ENCODE results near the gene TENT4A. TPM values are rescaled to one million over a fixed set of nuclear protein-coding genes. Genes with fewer than 3 reads are reported as not detected.

The TENT4A gene
- total RNA-seq, 1 donor from 2014 or later = 21.7 TPM

DNA sequence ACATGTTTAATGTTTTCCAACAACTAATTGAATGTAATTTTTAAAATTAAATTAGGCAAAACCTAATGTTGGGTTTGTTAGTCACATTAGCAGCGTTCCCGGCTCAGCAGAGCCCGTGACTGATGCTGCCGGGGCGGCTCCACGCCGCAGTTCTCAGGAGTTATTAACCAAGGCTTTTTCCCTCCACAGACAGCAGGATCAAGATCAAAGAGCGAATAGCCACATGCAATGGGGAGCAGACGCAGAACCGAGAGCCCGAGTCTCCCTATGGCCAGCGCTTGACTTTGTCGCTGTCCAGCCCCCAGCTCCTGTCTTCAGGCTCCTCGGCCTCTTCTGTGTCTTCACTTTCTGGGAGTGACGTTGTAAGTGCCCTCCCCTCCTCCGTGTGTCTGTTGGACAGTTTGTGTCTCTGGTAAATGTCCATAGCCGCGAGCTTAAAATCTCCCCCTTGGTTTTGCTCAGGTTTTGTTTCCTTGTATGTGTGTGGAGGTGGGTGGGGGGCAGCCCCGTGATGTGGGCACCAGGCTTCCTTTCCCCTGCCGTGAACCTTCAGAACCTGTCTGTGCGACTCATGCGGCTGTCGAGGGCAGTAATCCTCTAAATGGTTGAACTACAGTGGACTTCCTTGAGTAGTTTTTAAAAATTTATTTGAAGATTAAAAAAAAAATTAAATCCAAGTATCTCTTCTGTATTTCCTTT is 37.1 kb downstream of the TENT4A start:
- DNase-seq (ENCODE audit: low spot score) = no peak

- no peak for DNase-seq (ENCODE audit: low spot score)
Measured at GRCh38 chr5:6750951-6751685, 37.9 kb downstream of the TENT4A start.

DNA sequence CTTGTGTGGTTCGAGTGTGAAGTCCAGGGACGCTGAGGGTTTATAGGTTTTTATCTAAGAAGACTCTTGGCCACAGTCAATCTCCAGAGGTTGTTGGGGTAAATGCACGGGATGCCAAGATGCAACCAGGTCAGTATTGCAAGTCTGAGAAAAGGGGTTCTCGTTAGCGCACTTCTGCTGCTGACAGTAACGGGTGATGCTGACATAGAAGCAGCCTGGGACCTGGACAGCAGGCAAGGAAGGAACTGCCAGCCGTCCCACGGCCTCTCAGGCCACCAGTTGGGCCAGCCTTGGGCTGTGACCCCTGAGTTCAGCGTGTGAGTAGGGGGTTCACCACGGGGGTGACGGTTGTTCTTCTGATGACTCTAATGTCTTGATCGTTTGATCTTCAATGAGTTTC is 39.0 kb downstream of the TENT4A start:
- no peak for DNase-seq (ENCODE audit: low spot score)

- DNase-seq (ENCODE audit: low spot score) = no peak
Measured at GRCh38 chr5:6752782-6753181, 39.5 kb downstream of the TENT4A start.

- DNase-seq (ENCODE audit: low spot score) = no peak
Measured at GRCh38 chr5:6753851-6754250, 40.6 kb downstream of the TENT4A start.

DNA sequence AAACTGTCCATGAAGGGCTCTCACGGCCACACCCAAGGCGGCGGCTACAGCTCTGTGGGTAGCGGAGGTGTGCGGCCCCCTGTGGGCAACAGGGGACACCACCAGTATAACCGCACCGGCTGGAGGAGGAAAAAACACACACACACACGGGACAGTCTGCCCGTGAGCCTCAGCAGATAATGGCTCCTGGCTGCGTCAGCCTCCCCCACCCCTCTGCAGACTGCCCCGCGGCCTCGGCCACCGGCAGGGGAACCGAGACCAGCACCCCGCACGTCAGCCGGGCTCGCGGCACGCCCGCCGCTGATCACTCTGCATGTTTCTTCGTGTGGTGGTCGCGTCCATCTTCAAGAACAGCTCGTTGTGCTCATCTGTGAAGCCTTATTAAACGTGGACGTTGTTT is 41.5 kb downstream of the TENT4A start:
- DNase-seq (ENCODE audit: low spot score) = no peak

DNA sequence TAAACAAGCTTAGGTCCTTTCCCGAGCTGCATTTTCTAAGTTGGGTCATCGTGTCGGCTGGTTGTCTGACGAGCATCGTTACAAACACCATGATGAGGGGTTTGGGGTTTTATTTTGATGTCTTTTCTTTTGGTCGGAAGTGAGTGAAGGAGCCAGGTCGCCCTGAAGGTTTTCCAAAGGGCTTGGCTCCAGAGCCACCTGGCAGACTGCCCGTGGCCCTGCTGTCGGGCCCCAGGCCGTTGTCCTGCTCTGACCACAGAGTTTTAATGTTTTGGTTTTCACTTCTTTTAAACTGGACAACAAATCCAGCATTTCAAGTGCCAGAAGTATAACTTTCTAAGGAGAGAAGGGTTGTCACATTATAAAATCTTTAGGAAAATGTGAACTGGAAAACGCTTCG is 42.3 kb downstream of the TENT4A start:
- no peak for DNase-seq (ENCODE audit: low spot score)

GRCh38 chr5:6755941-6756340 is 42.7 kb downstream of the TENT4A start:
- no peak for DNase-seq (ENCODE audit: low spot score)

DNA sequence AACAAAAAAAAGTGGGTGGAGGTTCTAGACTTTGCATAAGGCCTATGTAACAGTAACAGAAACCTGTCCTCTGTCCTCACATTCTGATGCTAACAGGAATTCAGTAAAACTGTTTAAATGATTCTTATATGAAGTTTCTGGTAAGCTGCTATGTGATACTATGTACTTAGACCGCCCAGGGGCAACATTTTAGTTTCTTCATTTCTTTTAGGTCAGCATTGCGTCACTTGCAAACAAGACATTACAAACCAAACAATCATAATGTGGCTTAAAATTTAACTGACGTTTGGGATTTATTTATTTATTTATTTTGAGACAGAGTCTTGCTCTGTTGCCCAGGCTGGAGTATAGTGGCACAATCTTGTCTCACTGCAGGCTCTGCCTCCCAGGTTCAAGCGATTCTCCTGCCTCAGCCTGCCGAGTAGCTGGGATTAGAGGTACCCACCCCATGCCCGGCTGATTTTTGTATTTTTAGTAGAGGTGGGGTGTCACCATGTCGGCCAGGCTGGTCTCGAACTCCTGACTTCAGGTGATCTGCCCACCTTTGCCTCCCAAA is 44.3 kb downstream of the TENT4A start:
- DNase-seq (ENCODE audit: low spot score) = no peak

DNA sequence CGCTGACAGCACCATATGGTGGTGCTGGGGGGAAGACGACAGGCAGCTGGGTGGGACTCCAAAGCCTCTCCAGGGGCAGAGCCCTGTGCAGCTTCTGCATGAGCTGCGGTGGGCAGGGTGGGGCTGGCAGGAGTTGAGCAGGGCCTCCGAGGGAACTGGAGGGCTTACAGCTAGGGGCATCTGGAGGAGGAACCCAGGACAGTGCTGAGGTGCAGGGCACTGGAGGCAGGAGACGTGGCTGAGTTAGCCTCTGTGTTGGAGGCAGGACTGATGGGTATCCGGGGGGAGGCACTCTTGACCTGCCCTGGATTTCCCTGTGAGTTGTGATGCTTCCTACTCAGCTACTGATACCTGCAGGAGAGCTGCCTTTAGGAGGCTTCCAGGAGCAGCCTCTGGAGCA is 45.0 kb downstream of the TENT4A start:
- DNase-seq (ENCODE audit: low spot score) = no peak

DNA sequence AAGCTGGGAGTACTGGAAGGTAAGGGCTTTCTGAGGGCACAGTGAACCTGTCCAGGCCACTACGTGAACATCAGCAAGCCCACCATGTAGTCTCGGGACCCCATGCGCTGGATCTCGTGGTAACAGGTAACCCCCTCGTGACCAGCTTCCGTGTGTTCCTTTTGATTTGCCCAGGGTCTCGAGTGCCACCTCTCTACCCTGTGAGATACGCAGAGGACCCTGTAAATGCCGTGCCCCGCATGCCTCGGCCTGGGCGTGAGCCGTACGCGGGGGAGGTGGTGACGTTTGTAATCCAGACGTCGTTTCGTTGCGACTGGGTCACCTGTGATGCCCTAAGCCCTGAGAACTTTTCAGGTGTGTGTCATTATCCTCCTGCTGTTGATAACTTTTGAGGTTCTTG is 45.5 kb downstream of the TENT4A start:
- DNase-seq (ENCODE audit: low spot score) = no peak

DNA sequence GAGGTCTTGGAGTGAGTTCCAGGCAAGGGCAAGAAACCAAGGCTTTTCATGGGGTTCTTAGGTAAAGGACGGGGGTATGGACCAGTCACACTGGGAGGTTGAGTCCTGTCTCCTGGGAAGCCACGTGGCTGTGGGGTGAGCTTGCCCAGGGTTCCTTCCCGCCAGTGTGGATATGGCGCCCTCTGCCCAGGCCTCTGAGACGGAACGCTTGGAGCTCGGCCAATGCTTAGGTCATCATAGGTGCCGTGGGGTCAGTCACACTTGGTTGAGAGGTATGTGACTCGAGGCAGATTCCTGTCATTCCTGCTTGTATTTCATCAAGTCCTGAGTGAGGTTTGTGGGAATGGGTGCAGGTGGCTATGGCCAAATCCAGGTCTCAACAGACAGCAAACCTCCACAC is 46.2 kb downstream of the TENT4A start:
- DNase-seq (ENCODE audit: low spot score) = no peak

GRCh38 chr5:6759983-6760382 is 46.8 kb downstream of the TENT4A start:
- no peak for DNase-seq (ENCODE audit: low spot score)

DNA sequence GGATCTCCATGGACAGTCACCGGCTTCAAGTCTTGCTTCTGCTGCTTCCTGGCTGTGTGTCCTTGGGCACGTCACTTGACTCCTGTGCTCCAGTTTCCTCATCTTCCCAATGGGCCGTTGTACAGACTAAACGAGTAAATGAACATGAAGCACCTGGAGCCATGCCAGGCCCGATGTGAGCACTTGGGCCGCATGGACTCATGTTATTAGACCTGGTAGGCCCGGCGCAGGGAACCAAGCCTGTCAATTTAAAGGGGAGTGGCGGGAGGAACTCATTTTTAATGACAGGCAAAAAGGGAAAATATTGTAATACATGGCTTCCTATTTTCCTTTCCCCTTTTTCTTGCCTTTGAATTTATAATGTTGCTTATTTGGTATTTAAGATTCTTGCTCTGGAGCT is 47.5 kb downstream of the TENT4A start:
- DNase-seq (ENCODE audit: low spot score) = no peak

GRCh38 chr5:6761333-6761732 is 48.1 kb downstream of the TENT4A start:
- no peak for DNase-seq (ENCODE audit: low spot score)

GRCh38 chr5:6762116-6762515 is 48.9 kb downstream of the TENT4A start:
- DNase-seq (ENCODE audit: low spot score) = no peak

DNA sequence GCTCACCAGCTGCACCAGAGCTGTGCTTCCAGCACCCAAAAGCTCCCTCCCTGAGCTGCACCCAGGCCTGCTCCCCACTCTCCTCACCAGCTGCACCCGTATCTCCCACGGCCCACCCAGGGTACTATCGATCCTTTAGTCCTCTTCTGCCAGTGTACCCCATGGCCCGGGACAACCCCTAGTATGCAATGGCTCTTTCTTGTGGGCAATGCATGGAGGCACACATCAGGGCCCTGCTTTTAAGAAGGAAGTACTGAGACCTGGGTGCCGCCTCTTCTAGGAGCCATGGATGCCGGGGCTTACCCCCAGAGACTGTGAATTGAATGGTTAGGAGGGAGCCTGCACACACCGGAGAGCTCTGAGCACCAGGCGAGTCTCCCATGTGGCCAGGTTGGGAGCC is 49.5 kb downstream of the TENT4A start:
- no peak for DNase-seq (ENCODE audit: low spot score)

- DNase-seq (ENCODE audit: low spot score) = no peak
Measured at GRCh38 chr5:6763191-6763590, 50.0 kb downstream of the TENT4A start.

DNA sequence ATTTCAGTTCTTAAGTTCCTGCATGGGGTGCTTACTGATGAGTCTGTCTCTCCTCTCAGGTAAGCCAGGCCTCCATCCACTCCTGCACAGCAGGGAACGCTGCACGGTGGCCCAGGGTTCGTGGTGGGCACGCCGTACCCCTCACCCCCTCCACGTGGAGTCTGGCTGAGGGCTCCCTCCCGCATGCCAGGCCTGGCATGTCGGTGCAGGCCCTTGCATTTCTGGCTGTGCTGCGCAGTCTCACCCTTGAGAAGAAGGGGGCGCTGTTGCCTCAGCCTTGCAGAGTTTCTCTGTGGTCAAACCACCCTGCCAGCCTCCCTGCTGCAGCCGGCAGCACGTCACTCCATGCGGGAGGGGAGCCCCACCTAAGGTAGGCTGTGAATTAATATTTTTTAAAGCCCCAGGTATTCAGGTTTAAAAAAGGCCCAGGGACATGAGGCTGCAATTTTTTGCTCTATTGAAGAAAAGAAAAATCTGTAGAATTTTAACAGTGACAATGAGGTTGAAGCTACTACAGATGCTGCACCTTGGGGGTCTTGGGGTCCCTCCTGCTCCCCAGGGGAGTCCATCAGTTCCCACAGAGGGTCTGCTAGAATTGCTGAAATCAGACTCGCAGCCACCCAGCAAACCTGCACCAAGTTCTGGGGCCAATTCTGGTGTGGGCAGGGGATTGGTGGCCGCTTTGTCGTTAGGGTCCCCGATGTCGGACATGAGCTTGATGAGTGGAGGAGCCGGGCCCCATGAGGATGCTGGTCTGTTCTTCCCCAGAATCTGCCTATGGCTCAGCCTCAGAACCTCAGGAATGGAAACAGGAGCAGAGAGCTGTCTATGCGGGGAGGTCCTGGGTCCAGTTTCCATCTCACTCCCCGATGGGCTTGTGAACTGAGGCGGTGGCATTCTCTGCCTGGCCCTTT is 52.6 kb downstream of the TENT4A start:
- peak; percentile 76 for DNase-seq (ENCODE audit: low spot score)

GRCh38 chr5:6766604-6767093 is 53.4 kb downstream of the TENT4A start:
- peak; percentile 70 for DNase-seq (ENCODE audit: low spot score)

GRCh38 chr5:6767481-6768063 is 54.3 kb downstream of the TENT4A start:
- no peak for DNase-seq (ENCODE audit: low spot score)

All from umbilical cord (tissue), 2 donors.